C4-2B (cell line): ENCODE measurements around the gene KRTAP5-7.
A peak's percentile ranks its signal among the peaks of the same experiment; 100 is the strongest.
"Not testable (repeated sequence)": the region's sequence is repeated elsewhere in the genome, so short reads cannot be mapped to it uniquely, and the experiment has no call there.

Experiments
- H3K27ac ChIP-seq: fragments of 450-650 bp; 2 replicates; pipeline ENCODE4 v1.5.1; 2017
- ZFX ChIP-seq: fragments of 450-650 bp; IDR thresholded peaks from 2 replicates; pipeline ENCODE4 v1.6.1; 2017
- TF ChIP-seq, protein P1 (sequence below): fragments of 450-650 bp; conservative IDR thresholded peaks from 2 replicates; pipeline ENCODE4 v1.5.1; 2017; ENCODE audit warnings: mild to moderate bottlenecking

KRTAP5-7 gene

GRCh38 chr11:71562120-71562519 is 35.1 kb downstream of the KRTAP5-7 start:
- no peak overlapping the region for H3K27ac ChIP-seq
- TF ChIP-seq, protein P1, sequence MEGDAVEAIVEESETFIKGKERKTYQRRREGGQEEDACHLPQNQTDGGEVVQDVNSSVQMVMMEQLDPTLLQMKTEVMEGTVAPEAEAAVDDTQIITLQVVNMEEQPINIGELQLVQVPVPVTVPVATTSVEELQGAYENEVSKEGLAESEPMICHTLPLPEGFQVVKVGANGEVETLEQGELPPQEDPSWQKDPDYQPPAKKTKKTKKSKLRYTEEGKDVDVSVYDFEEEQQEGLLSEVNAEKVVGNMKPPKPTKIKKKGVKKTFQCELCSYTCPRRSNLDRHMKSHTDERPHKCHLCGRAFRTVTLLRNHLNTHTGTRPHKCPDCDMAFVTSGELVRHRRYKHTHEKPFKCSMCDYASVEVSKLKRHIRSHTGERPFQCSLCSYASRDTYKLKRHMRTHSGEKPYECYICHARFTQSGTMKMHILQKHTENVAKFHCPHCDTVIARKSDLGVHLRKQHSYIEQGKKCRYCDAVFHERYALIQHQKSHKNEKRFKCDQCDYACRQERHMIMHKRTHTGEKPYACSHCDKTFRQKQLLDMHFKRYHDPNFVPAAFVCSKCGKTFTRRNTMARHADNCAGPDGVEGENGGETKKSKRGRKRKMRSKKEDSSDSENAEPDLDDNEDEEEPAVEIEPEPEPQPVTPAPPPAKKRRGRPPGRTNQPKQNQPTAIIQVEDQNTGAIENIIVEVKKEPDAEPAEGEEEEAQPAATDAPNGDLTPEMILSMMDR: no peak
- no peak for TF ChIP-seq ZFX

GRCh38 chr11:71563406-71563805 is 36.3 kb downstream of the KRTAP5-7 start:
- H3K27ac ChIP-seq: no peak overlapping the region

DNA sequence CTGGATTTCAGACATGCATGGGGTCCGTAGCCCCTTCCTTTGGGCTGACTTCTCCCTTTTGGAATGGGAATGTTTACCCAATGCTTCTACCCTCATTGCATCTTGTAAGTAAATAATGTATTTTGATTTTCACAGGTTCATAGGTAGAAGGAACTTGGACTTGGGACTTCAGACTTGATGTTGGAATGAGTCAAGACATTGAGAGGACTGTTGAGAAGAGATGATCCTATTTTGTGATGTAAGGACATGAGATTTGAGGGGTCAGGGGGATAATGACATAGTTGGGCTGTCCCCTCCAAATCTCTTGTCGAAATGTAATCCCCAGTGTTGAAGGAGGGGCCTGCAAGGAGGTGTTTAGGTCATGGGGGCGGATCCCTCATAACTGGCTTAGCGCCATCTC is 37.4 kb downstream of the KRTAP5-7 start:
- no peak for TF ChIP-seq ZFX
- TF ChIP-seq, protein P1: no peak
- H3K27ac ChIP-seq: no peak overlapping the region

More at GRCh38 chr11:71563406-71563805, 36.3 kb downstream of the KRTAP5-7 start:
- TF ChIP-seq, protein P1: peak; percentile 69
- no peak for TF ChIP-seq ZFX

DNA sequence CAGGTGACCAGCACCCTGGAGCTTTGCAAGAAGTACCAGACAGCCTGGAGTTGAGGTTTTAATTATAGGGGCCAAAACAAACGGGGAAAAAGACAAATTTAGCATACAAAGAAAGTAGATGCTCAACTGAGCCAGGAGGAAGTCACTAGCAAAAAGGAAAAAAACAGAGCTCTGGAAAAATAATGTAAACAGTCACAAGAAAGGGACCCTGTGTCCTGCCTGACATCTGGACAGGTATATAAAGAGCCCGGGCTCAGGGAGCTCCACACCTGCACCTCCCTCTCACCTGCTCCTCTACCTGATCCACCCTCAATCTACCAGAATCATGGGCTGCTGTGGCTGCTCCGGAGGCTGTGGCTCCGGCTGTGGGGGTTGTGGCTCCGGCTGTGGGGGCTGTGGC is 38.2 kb downstream of the KRTAP5-7 start, which contains the start of gene KRTAP5-10:
KRTAP5-10 (plus strand) TSS at position 301 of the 400 bp plus-strand sequence; CDS start at position 326, 25 bp downstream.
- TF ChIP-seq ZFX: no peak
- TF ChIP-seq, protein P1: no peak

DNA sequence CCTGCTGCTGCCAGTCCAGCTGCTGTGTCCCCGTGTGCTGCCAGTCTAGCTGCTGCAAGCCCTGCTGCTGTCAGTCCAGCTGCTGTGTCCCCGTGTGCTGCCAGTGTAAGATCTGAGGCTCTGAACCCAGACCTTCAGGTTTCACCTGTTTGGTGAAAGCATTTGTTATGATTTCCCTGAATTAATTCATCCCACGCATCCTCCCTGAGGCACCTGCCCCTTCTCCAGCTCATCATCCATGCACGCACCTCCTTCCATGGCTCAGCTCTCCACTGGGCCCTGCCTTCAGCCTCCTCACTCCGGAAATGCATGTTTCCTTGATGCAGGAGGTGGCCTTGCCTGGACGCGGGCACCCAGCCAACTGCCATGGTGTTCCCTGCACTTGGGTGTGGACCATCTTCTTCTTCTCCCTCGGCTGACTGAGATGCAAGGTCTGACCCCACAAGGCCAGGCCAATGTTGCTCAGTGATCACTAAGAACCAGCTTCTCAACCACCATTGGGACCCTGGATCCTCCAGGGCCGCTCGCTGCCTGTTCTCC is 39.1 kb downstream of the KRTAP5-7 start:
- TF ChIP-seq ZFX: no peak
- TF ChIP-seq, protein P1: no peak
- no peak overlapping the region for H3K27ac ChIP-seq

More for the DNA sequence above, 38.2 kb downstream of the KRTAP5-7 start, which contains the start of gene KRTAP5-10:
- H3K27ac ChIP-seq: no peak within 1 kb of the TSS

DNA sequence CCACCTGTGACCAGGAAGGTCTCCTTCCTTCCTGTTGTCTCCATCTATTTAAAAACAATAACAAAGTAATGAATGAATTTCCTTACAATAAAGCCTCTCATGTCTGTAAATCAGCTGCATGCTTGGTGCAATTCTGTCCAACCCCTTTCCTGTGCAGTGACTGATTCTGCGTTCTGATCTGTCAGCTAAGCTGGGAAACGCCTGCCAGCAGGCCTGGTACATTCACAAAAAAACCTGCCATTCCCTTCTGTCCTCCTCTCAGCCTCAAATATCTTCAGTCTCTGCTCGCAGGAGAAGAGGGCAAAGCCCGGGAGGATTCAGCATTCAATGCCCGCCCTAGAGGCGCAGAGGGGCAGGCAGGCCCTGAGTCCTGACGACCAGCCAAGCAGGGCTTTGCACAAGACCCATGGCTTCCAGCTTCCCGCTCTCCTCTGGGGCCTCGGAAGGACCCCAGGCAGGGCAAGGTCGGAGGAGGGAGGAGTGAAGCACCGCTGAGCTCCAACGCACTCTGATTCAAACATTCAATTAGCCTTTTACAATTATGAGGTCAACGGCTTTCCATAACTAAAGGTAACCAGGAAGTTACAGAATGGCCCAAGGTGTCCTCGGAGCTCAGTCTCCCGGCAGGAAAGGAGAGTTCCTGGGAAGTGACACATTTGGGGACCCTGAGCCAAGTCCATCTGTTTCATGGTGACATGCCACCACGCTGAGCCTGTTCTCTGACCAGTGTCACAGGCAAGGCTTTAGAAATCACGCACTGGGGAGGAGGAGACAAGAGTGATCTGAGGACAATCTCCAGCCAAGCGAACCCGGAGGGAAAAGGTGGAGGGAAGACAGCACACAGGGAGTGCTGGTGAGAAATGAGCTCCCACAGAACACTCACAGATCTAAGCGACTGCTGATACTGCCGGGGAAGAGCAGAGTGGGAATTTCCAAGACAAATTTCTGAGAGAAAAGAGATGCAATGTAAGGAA is 39.8 kb downstream of the KRTAP5-7 start:
- H3K27ac ChIP-seq: not testable (repeated sequence)

- not testable (repeated sequence) for H3K27ac ChIP-seq
Measured at GRCh38 chr11:71567633-71568032, 40.6 kb downstream of the KRTAP5-7 start.

GRCh38 chr11:71568704-71569349 is 41.8 kb downstream of the KRTAP5-7 start:
- H3K27ac ChIP-seq: no peak overlapping the region
- TF ChIP-seq, protein P1: no peak
- no peak for TF ChIP-seq ZFX

DNA sequence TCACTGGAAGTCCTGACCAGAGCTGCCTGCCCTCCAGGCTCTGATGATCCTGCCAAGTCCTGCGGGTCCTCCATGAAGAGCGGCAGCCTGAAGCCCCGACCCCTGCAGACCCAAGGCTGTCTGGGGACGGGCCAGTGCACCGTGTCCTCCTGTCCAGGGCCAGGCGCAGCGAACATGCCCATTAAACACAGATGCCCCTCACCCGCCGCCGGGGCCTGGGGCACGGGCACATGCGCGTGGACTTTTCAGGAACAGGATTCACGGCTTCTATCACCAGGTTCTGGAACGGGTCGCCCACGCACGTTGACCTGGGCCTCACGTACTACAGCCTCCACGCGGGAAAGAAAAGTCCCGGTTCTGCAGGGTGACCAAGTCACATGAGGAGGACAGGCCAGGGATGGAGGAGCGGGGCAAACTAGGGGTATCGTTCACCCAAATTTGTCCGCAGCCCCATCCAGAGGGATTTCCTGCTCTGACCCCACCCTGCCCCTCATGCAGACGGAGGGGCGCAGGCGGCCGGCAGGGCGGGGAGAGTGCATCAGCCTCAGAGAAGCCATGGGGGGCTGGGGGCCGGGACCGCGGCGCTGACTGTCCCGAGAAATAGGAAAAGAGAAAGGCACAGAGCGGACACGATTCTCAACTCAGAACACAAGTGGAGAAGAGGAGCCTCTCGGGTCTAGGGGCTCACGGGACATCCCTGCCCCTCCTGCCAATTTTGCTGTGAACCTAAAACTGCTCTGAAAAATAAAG is 44.2 kb downstream of the KRTAP5-7 start:
- not testable (repeated sequence) for H3K27ac ChIP-seq
